GM12864 (cell line): ENCODE measurements around the gene ACTR2.

Experiments
- DNase-seq: peaks from one replicate; pipeline ENCODE4 v3.0.0-alpha.2; 2011; ENCODE audit warnings: low read depth
- H3K4me3 ChIP-seq: 2 replicates; pipeline ENCODE4 v1.5.1; 2011; ENCODE audit warnings: mild to moderate bottlenecking, low read depth, low read length, control low read depth
- TF ChIP-seq, protein P1 (sequence below): IDR thresholded peaks from 2 replicates; pipeline ENCODE4 v1.5.1; 2011; ENCODE audit warnings: low read depth, mild to moderate bottlenecking, moderate library complexity, low read length, control low read depth, inconsistent platforms; ENCODE audit errors: missing control alignments

The ACTR2 gene

DNA sequence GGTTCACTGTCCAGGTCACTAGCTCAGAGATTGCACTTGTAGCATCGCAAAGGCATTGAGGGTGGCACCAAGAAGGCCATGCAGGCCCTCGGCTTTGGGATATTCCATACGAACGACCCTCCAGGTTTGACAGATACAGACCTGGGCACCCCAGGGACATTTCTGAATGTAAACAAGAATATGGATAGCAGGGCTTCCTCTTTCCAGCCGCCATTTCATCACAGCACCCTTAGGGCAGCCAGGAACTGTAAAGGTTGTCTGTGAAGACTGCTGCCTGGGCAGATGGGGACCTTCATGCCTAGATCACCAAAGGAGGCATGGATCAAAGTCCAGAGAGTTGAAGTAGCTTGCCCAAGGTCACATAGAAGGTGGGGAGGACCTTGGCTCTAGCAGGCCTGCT is 70.5 kb downstream of the ACTR2 start:
- H3K4me3 ChIP-seq, result no peak overlapping the region
- TF ChIP-seq, protein P1, sequence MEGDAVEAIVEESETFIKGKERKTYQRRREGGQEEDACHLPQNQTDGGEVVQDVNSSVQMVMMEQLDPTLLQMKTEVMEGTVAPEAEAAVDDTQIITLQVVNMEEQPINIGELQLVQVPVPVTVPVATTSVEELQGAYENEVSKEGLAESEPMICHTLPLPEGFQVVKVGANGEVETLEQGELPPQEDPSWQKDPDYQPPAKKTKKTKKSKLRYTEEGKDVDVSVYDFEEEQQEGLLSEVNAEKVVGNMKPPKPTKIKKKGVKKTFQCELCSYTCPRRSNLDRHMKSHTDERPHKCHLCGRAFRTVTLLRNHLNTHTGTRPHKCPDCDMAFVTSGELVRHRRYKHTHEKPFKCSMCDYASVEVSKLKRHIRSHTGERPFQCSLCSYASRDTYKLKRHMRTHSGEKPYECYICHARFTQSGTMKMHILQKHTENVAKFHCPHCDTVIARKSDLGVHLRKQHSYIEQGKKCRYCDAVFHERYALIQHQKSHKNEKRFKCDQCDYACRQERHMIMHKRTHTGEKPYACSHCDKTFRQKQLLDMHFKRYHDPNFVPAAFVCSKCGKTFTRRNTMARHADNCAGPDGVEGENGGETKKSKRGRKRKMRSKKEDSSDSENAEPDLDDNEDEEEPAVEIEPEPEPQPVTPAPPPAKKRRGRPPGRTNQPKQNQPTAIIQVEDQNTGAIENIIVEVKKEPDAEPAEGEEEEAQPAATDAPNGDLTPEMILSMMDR, result no peak
- no peak for DNase-seq

DNA sequence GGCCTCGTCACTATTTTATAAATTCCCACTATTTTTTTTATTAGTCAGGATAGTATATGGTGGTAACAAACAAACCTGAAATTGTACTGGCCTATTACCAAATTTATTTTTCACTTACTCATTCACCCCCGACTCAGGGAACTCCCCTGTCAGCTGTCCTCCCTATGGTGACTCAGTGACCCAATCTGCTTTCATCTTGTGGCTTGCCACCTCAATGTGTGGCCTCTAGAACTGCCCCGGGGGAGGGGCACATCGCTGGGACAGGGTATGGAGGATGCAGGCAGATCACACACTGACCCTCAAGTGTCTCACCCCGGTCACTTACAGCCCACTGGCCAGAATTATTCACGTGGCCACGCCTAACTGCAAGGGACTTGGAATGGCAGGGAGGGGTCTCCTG is 71.6 kb downstream of the ACTR2 start:
- no peak overlapping the region for H3K4me3 ChIP-seq
- TF ChIP-seq, protein P1, result no peak
- no peak for DNase-seq

DNA sequence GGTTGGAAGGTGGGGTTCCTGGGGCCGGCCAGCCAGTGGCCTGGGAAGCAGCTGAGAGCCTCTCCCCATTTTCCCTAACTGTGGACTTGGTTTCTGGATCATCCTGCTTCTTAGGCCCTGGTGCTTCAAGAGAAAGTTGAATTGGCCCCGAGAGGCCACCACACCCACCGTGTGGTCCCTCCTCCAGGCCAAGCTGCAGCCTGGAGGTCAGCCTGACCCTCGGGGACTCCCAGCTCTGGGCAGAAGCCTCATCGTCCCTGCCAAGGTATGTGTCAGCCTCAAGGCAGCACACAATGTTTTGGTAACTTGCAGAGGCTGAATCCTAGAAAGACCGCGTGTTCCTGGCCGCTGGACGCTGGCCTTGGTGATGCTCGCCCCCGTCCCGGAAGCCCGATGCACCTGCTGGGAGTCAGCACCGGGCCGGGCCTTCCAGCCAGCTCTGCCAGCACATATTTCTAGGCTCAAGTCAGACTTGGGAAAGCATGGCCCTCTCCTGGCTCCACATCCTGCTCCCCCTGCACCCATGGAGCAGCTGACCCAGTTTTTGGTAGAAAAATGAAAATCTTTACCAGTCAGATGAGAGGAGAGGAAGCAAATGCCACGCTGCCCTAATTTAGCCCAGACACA is 72.6 kb downstream of the ACTR2 start:
- DNase-seq, result no peak
- TF ChIP-seq, protein P1, result no peak
- no peak overlapping the region for H3K4me3 ChIP-seq

DNA sequence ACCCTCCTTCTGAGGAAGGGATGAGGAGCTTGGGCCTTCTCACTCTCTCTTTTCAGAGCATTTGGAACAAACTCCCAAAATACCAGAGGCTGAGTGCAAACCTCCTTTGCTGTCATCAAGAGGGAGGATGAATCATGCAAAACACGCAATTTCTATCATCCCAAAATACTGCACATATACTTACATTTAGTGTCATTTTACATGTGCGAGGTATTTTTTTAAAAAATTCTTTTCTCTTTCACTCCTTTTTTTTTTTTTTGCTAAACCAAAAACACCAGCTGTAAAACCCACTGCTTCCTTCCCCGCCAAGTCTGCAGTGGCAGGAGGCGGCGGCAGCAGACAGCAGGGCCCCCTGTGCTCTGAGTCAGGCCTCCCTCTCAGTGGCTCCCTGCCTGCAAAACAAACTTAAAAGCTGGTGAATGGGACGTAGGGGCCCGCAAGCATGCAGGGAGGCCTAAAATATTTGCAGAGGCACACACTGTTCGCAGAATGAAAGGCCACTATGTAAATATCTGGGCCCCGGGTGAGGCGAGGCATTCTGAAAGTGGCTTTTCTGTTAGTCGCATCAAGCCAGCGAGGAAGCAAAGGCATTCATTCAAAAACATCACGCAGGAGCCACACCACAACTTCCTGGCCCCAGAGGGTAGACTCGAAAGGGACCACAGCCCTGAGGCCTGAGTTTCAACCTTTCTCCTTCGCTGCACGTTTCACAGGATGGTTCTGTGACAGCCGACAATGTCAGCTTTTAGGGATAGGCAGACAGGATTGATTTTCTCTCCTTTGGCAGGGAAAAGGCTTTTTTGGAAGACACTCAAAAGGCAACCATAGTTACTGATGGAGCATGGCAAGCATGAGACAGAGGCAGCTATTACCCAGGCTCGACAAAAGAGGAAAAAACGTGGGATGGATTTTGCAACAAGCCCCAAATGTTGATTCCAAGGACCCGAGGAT is 73.4 kb downstream of the ACTR2 start:
- TF ChIP-seq, protein P1, result no peak
- DNase-seq, result peak; percentile 85
- H3K4me3 ChIP-seq, result no peak overlapping the region

DNA sequence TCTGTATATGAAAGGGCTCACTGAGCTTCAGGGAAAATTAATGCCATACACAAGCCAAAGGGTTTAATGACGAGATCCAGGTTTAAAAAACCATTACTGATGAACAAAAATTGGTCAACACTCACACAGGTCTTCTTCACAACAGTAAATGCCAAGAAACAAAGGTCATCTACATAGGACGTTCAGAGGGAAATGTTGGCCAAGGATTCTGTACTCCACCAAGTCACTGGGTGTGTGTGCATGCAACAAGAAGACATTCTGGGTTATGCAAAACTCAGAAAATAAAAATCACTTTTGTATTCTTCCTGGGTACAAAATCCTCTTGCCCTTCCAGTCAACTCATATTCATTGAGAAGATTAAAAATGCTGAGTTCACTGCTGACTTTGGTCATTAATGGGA is 78.3 kb downstream of the ACTR2 start:
- no peak overlapping the region for H3K4me3 ChIP-seq
- DNase-seq, result no peak
- TF ChIP-seq, protein P1, result no peak

DNA sequence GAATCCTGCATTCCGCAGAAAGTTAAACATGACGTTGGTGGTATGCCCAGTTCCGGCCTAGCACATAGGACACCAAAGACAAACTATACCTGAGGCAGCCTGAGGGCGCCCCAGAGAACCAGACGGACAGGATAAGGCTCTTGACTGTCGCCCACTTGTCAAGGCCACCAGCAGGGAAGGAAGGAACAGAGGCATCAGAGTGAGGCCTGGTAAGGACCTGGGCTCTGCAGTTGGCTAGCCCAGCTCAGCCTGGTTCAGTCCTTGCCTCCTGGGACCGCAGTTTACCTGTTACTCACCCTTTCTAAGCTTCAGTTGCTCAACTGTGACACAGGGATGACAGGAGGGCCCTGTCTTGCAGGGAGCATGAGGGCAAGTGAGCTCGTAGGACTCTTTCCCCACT is 82.1 kb downstream of the ACTR2 start:
- no peak for DNase-seq
- H3K4me3 ChIP-seq, result no peak overlapping the region
- TF ChIP-seq, protein P1, result no peak
